ENCODE measurements around the gene GP5. TPM values are rescaled to one million over a fixed set of nuclear protein-coding genes. Genes with fewer than 3 reads are reported as not detected.

The GP5 gene
- total RNA-seq, 1 experiment from 2014 or later = not detected

DNA sequence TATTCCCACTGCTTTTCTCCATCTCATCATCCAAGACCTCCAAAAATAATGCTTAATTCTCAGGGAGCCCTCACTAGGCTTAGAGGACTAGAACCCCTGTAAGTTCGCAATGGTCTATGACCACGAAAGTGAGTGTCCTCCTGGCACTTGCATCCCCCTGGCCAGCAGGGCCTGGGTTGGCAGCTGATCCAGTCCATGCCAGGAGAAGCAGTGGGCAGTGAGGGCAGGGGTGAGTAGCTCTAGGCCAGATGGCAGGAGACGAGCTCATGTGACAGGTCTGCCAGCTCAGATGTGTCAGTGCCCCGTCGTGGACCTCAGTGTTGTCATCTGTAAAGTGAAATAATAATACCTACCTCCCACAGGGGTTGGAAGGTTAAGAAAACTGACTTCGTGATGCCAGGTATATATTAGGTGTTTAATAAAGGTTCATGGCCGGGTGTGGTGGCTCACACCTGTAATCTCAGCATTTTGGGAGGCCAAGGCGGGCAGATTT is 11.1 kb downstream of the GP5 start:
- H3K9me3 ChIP-seq (ENCODE audit: insufficient read depth, low read depth) = peaks cover 10% of the 10 kb centered on the region; the same call in 1 of the 2 replicates
- no peaks in the 10 kb centered on the region for H3K79me2 ChIP-seq (ENCODE audit: low read depth)
- ChIA-PET CTCF (interaction anchor here (1.1 kb wide), 1 partner anchor 44 kb away, joined by 3 read pairs; no protein-coding TSS in a partner anchor), POLR2A (ENCODE audit: unreplicated experiment) (interaction anchor here (0.6 kb wide), 1 partner anchor 245 kb away, joined by 5 read pairs; the partner anchor contains the start of gene TMEM44)
- DNase-seq = no peak
- no peak overlapping the region for H3K27ac ChIP-seq
- peaks cover 29% of the 10 kb centered on the region; the same call in 1 of the 2 replicates for H3K27me3 ChIP-seq (ENCODE audit: insufficient read depth, low read depth)
- H3K9me2 ChIP-seq (ENCODE audit: insufficient read depth) = no peaks in the 10 kb centered on the region
- no peaks in the 10 kb centered on the region for H3F3A ChIP-seq (ENCODE audit: insufficient read depth, low read depth)
- TF ChIP-seq, protein P1, sequence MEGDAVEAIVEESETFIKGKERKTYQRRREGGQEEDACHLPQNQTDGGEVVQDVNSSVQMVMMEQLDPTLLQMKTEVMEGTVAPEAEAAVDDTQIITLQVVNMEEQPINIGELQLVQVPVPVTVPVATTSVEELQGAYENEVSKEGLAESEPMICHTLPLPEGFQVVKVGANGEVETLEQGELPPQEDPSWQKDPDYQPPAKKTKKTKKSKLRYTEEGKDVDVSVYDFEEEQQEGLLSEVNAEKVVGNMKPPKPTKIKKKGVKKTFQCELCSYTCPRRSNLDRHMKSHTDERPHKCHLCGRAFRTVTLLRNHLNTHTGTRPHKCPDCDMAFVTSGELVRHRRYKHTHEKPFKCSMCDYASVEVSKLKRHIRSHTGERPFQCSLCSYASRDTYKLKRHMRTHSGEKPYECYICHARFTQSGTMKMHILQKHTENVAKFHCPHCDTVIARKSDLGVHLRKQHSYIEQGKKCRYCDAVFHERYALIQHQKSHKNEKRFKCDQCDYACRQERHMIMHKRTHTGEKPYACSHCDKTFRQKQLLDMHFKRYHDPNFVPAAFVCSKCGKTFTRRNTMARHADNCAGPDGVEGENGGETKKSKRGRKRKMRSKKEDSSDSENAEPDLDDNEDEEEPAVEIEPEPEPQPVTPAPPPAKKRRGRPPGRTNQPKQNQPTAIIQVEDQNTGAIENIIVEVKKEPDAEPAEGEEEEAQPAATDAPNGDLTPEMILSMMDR (conservative IDR thresholded peaks at IDR 0.05) = no peak
- no peak for TF ChIP-seq EZH2 (IDR thresholded peaks at IDR 0.05; ENCODE audit: low read depth)
- no peak overlapping the region for H3K4me3 ChIP-seq
- H4K20me1 ChIP-seq (ENCODE audit: insufficient read depth) = no peaks in the 10 kb centered on the region
- intact Hi-C loops (cut with micrococcal nuclease; ENCODE audit: unreplicated experiment) = no loop called here
- H3K4me1 ChIP-seq (replicated peaks; ENCODE audit: insufficient read depth) = no peaks in the 10 kb centered on the region
- no TSS peak for BruUV-seq (replicated peaks)
- no peak overlapping the region for H2AFZ ChIP-seq
- H3K4me2 ChIP-seq = no peak overlapping the region
- H3K36me3 ChIP-seq (ENCODE audit: low read depth) = no peaks in the 10 kb centered on the region

DNA sequence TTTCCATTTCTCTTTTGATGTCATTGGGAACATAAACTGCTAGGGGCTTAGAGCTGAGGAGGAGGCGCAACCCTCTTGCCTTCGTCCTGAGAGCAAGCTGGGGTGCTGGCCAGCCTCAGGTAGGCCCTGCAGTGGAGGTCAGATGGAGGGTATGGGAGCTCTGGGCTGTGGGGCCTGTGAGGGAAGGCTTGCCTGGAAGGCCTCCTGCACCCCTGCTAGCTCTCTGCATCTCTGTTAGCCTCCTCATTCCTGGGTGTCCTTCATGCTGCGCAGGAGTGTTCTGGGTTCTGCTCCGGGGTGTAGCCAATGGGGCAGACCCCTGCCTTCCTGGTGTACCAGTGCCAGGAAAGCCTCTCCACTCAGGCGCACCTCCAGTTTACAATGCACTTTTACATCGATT is 11.8 kb downstream of the GP5 start:
- no peak for TF ChIP-seq EZH2 (IDR thresholded peaks at IDR 0.05; ENCODE audit: low read depth)
- Histone ChIP-seq H3K79me2 (ENCODE audit: low read depth) (no peaks in the 10 kb centered on the region), H3K4me2 (no peak overlapping the region), H3K4me1 (replicated peaks; ENCODE audit: insufficient read depth) (no peaks in the 10 kb centered on the region), H3K36me3 (ENCODE audit: low read depth) (no peaks in the 10 kb centered on the region), H3K9me2 (ENCODE audit: insufficient read depth) (no peaks in the 10 kb centered on the region), H3F3A (ENCODE audit: insufficient read depth, low read depth) (no peaks in the 10 kb centered on the region), H3K9me3 (ENCODE audit: insufficient read depth, low read depth) (peaks cover 10% of the 10 kb centered on the region; the same call in 1 of the 2 replicates), H3K4me3 (no peak overlapping the region), H3K27ac (no peak overlapping the region), H3K27me3 (ENCODE audit: insufficient read depth, low read depth) (peaks cover 31% of the 10 kb centered on the region; the same call in 1 of the 2 replicates), H2AFZ (no peak overlapping the region), H4K20me1 (ENCODE audit: insufficient read depth) (no peaks in the 10 kb centered on the region)
- no peak for DNase-seq
- intact Hi-C loops (cut with micrococcal nuclease; ENCODE audit: unreplicated experiment) = no loop called here
- BruUV-seq (replicated peaks) = no TSS peak
- CTCF ChIA-PET = interaction anchor here (1.1 kb wide), 1 partner anchor 43 kb away, joined by 3 read pairs; no protein-coding TSS in a partner anchor
- POLR2A ChIA-PET (ENCODE audit: unreplicated experiment) = interaction anchor here (0.7 kb wide), 1 partner anchor 13 kb away, joined by 3 read pairs; no protein-coding TSS in a partner anchor

DNA sequence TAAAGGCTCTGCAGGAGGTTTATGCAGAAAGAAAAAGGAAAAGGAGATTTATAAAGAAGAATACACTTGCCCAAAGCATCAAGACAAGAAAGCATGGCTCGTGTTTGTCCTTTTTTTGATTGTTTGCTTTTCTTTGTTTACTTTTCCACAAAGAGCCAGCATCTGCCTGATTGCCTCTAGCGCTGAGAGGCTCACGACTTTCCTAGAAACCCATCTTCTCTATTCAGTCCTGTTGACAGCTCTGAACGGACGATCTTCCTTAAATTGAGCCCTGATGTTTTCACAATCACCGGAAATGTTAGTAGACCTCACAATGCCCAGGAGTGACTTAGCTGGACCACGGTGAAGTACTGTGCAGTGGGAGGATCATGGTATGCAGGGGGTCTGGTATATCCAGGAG is 12.4 kb downstream of the GP5 start:
- intact Hi-C loops (cut with micrococcal nuclease; ENCODE audit: unreplicated experiment) = no loop called here
- no peak for DNase-seq
- TF ChIP-seq, protein P1 (conservative IDR thresholded peaks at IDR 0.05) = no peak
- TF ChIP-seq EZH2 (IDR thresholded peaks at IDR 0.05; ENCODE audit: low read depth) = no peak

More for the DNA sequence above, 12.4 kb downstream of the GP5 start:
- Histone ChIP-seq H3K4me3 (no peak overlapping the region), H3K27me3 (ENCODE audit: insufficient read depth, low read depth) (peaks cover 31% of the 10 kb centered on the region; the same call in 1 of the 2 replicates), H3K4me2 (no peak overlapping the region), H2AFZ (no peak overlapping the region), H3K79me2 (ENCODE audit: low read depth) (no peaks in the 10 kb centered on the region), H3K36me3 (ENCODE audit: low read depth) (no peaks in the 10 kb centered on the region), H3K9me2 (ENCODE audit: insufficient read depth) (no peaks in the 10 kb centered on the region), H3K9me3 (ENCODE audit: insufficient read depth, low read depth) (peaks cover 10% of the 10 kb centered on the region; the same call in 1 of the 2 replicates), H3K27ac (no peak overlapping the region), H3F3A (ENCODE audit: insufficient read depth, low read depth) (no peaks in the 10 kb centered on the region), H4K20me1 (ENCODE audit: insufficient read depth) (no peaks in the 10 kb centered on the region), H3K4me1 (replicated peaks; ENCODE audit: insufficient read depth) (no peaks in the 10 kb centered on the region)
- CTCF ChIA-PET = no interaction called here
- no TSS peak for BruUV-seq (replicated peaks)
- POLR2A ChIA-PET (ENCODE audit: unreplicated experiment) = interaction anchor here (0.7 kb wide), 1 partner anchor 13 kb away, joined by 3 read pairs; no protein-coding TSS in a partner anchor
